HepG2 (cell line): Measurements from ENCODE around the gene MED13L. TPM values are rescaled to one million over a fixed set of nuclear protein-coding genes. Genes with fewer than 3 reads are reported as not detected.
A peak's percentile ranks its signal among the peaks of the same experiment; 100 is the strongest.

ENCODE experiments used
- BRCA1 ChIP-seq: sonication (generic); formaldehyde crosslinking; IDR thresholded peaks from 2 replicates; pipeline ENCODE4 v1.4.0; 2020; ENCODE audit warnings: missing genetic modification reagents
- DR1 ChIP-seq: sonication (generic); formaldehyde crosslinking; IDR thresholded peaks from 2 replicates; pipeline ENCODE4 v1.8.0; 2021; ENCODE audit warnings: mild to moderate bottlenecking, missing genetic modification reagents, inconsistent platforms
- ETV5 ChIP-seq: IDR thresholded peaks from 2 replicates; pipeline ENCODE4 v1.6.1; 2018; ENCODE audit warnings: missing biosample characterization, missing genetic modification reagents, inconsistent platforms, borderline replicate concordance
- HNF4A ChIP-seq: sonication (generic); formaldehyde crosslinking; IDR thresholded peaks from 2 replicates; pipeline ENCODE4 v1.4.0; 2020; ENCODE audit warnings: missing genetic modification reagents
- KAT8 ChIP-seq: IDR thresholded peaks from 2 replicates; pipeline ENCODE4 v1.6.1; 2016; ENCODE audit warnings: missing genetic modification reagents, missing compliant biosample characterization
- MAFG ChIP-seq: sonication (generic); formaldehyde crosslinking; IDR thresholded peaks from 2 replicates; pipeline ENCODE4 v1.5.1; 2020; ENCODE audit warnings: mild to moderate bottlenecking, missing genetic modification reagents
- NFKB2 ChIP-seq: sonication (generic); formaldehyde crosslinking; IDR thresholded peaks from 2 replicates; pipeline ENCODE4 v1.4.0; 2020; ENCODE audit warnings: missing genetic modification reagents, borderline replicate concordance
- POGK ChIP-seq: sonication (generic); formaldehyde crosslinking; conservative IDR thresholded peaks from 2 replicates; pipeline ENCODE4 v1.8.0; 2022; ENCODE audit warnings: mild to moderate bottlenecking, moderate library complexity, missing genetic modification reagents
- POLR2A ChIP-seq, 2 experiments: IDR thresholded peaks; 2 replicates each; pipeline ENCODE4 v1.6.1; 2011; ENCODE audit warnings: low read depth in 2 of 2, low read length in 2 of 2, mild to moderate bottlenecking in 1 of 2, moderate library complexity in 1 of 2; ENCODE audit not compliant: insufficient read depth in 1 of 2
- RXRA ChIP-seq: sonication (generic); formaldehyde crosslinking; IDR thresholded peaks from 2 replicates; pipeline ENCODE4 v1.5.1; 2020; ENCODE audit warnings: missing genetic modification reagents
- ZBTB34 ChIP-seq: sonication (generic); formaldehyde crosslinking; IDR thresholded peaks from 2 replicates; pipeline ENCODE4 v1.8.0; 2022; ENCODE audit warnings: mild to moderate bottlenecking, missing genetic modification reagents
- ZNF280B ChIP-seq: sonication (generic); formaldehyde crosslinking; IDR thresholded peaks from 2 replicates; pipeline ENCODE4 v1.5.0; 2020; ENCODE audit warnings: missing genetic modification reagents, mild to moderate bottlenecking, borderline replicate concordance
- ZNF577 ChIP-seq: sonication (generic); formaldehyde crosslinking; IDR thresholded peaks from 2 replicates; pipeline ENCODE4 v1.4.0; 2020; ENCODE audit warnings: mild to moderate bottlenecking, low read depth, missing genetic modification reagents, borderline replicate concordance
- ZNF709 ChIP-seq: sonication (generic); formaldehyde crosslinking; IDR thresholded peaks from 2 replicates; pipeline ENCODE4 v1.5.0; 2020; ENCODE audit warnings: mild to moderate bottlenecking, missing genetic modification reagents
- ZSCAN31 ChIP-seq: sonication (generic); formaldehyde crosslinking; IDR thresholded peaks from 2 replicates; pipeline ENCODE4 v1.5.0; 2020; ENCODE audit warnings: low read depth, mild to moderate bottlenecking, missing genetic modification reagents
- polyA plus RNA-seq, 8 experiments: library from polyadenylated mRNA; depleted of rRNA in 3 of 8; stranded (reverse) in 7 of 8; unstranded in 1 of 8; fragments of >200 nt; fragmentation: Illumina TruSeq in 4 of 8; extraction: Trizol in 4 of 8; gene quantifications; 2 replicates each; pipeline versions ENCODE4 v1.2.1 to v1.2.3, GENCODE V29; 2011 to 2016; ENCODE audit warnings: low read depth in 4 of 8, missing spikeins in 1 of 8, mixed read lengths in 1 of 8; ENCODE audit not compliant: insufficient read depth in 1 of 8
- total RNA-seq, 5 experiments: library from RNA; depleted of rRNA; stranded (reverse); fragments of >200 nt; fragmentation: Illumina TruSeq; extraction: Trizol; gene quantifications; 2 replicates each; pipeline ENCODE4 v1.2.3, GENCODE V29; 2016; ENCODE audit warnings: low read depth in 1 of 5
- TF ChIP-seq, protein P1 (sequence below): sonication (generic); formaldehyde crosslinking; IDR thresholded peaks from 2 replicates; pipeline ENCODE4 v1.9.0; 2021; ENCODE audit warnings: missing genetic modification reagents, borderline replicate concordance
- TF ChIP-seq, protein P2 (sequence below), 2 experiments: fragments of 450-650 bp in 1 of 2; sonication (generic) in 1 of 2; formaldehyde crosslinking; IDR thresholded peaks; 2 replicates each; pipeline versions ENCODE4 v1.5.0 to v1.8.0; 2020 to 2022; ENCODE audit warnings: mild to moderate bottlenecking in 1 of 2, missing genetic modification reagents in 1 of 2
- TF ChIP-seq, protein P3 (sequence below), 2 experiments: sonication (generic) in 1 of 2; formaldehyde crosslinking in 1 of 2; IDR thresholded peaks; 2 replicates each; pipeline versions ENCODE4 v1.5.1 to v1.6.1; 2011 to 2020; ENCODE audit warnings: borderline replicate concordance in 1 of 2, low read depth in 1 of 2, low read length in 1 of 2, mild to moderate bottlenecking in 1 of 2, missing genetic modification reagents in 1 of 2, moderate library complexity in 1 of 2

The MED13L gene
- total and polyA plus RNA-seq, 2 of the 13 experiments (the other 11 are each of a cell fraction or from before 2014, with no cell fraction given) = 24.8 to 38.9 TPM

- TF ChIP-seq, protein P1, sequence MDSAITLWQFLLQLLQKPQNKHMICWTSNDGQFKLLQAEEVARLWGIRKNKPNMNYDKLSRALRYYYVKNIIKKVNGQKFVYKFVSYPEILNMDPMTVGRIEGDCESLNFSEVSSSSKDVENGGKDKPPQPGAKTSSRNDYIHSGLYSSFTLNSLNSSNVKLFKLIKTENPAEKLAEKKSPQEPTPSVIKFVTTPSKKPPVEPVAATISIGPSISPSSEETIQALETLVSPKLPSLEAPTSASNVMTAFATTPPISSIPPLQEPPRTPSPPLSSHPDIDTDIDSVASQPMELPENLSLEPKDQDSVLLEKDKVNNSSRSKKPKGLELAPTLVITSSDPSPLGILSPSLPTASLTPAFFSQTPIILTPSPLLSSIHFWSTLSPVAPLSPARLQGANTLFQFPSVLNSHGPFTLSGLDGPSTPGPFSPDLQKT (CRISPR knock-in tag) = no peak
- TF ChIP-seq NFKB2 (CRISPR knock-in tag) (peak; percentile 52; the same call in 1 of the 2 replicates), MAFG (no peak), POGK (0 out of 2 replicates have a peak, but pooled peaks have one; percentile 31), ZSCAN31 (CRISPR knock-in tag) (0 out of 2 replicates have a peak, but pooled peaks have one; percentile 55), ZBTB34 (no peak), HNF4A (CRISPR knock-in tag) (0 out of 2 replicates have a peak, but pooled peaks have one; percentile 2), ETV5 (CRISPR knock-in tag) (no peak), ZNF280B (CRISPR knock-in tag) (no peak), POLR2A (IDR thresholded peaks at IDR 0.05; ENCODE audit: insufficient read depth in 1 of 2, low read depth in 2 of 2, low read length in 2 of 2) (peak in 1 of 2 experiments; percentile 7; a peak in 1 of 4 replicates), ZNF577 (CRISPR knock-in tag) (no peak), RXRA (CRISPR knock-in tag) (0 out of 2 replicates have a peak, but pooled peaks have one; percentile 28), DR1 (no peak), ZNF709 (CRISPR knock-in tag) (0 out of 2 replicates have a peak, but pooled peaks have one; percentile 28), KAT8 (CRISPR knock-in tag) (no peak), BRCA1 (CRISPR knock-in tag) (no peak)
- TF ChIP-seq, protein P2, sequence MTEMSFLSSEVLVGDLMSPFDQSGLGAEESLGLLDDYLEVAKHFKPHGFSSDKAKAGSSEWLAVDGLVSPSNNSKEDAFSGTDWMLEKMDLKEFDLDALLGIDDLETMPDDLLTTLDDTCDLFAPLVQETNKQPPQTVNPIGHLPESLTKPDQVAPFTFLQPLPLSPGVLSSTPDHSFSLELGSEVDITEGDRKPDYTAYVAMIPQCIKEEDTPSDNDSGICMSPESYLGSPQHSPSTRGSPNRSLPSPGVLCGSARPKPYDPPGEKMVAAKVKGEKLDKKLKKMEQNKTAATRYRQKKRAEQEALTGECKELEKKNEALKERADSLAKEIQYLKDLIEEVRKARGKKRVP (CRISPR knock-in tag; IDR thresholded peaks at IDR 0.05) = no peak
- TF ChIP-seq, protein P3, sequence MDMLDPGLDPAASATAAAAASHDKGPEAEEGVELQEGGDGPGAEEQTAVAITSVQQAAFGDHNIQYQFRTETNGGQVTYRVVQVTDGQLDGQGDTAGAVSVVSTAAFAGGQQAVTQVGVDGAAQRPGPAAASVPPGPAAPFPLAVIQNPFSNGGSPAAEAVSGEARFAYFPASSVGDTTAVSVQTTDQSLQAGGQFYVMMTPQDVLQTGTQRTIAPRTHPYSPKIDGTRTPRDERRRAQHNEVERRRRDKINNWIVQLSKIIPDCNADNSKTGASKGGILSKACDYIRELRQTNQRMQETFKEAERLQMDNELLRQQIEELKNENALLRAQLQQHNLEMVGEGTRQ (IDR thresholded peaks at IDR 0.05; ENCODE audit: low read depth, low read length) = no peak
- TF ChIP-seq, protein P3 (CRISPR knock-in tag; IDR thresholded peaks at IDR 0.05; ENCODE audit: borderline replicate concordance) = 0 out of 2 replicates have a peak, but pooled peaks have one; percentile 27
Measured at GRCh38 chr12:116276652-116277466, 634 bp downstream of the MED13L start (continued).
